ENCODE results near the gene RALGAPA1. TPM values are rescaled to one million over a fixed set of nuclear protein-coding genes. Genes with fewer than 3 reads are reported as not detected.

RALGAPA1 gene
- total and polyA plus RNA-seq, 2 of the 13 experiments (the other 11 are each of a cell fraction or from before 2014, with no cell fraction given) = 65.0 to 89.2 TPM

GRCh38 chr14:35826218-35826951 is 17.3 kb upstream of the RALGAPA1 start, which contains the start of gene BRMS1L (continued):
- TF ChIP-seq HMGXB3 (CRISPR knock-in tag; IDR thresholded peaks at IDR 0.05; ENCODE audit: borderline replicate concordance) (peak; percentile 98), ZNF646 (CRISPR knock-in tag; IDR thresholded peaks at IDR 0.05) (no peak; the same call in 1 of the 2 replicates), ARNT2 (CRISPR knock-in tag; IDR thresholded peaks at IDR 0.05; ENCODE audit: low read depth) (peak; percentile 99), HDAC2 (CRISPR knock-in tag; IDR thresholded peaks at IDR 0.05) (peak; percentile 86), ZNF704 (CRISPR knock-in tag; IDR thresholded peaks at IDR 0.05; ENCODE audit: borderline replicate concordance) (peak; percentile 99), ZNF7 (CRISPR knock-in tag; IDR thresholded peaks at IDR 0.05) (0 out of 2 replicates have a peak, but pooled peaks have one; percentile 59), HNF4G (IDR thresholded peaks at IDR 0.05; ENCODE audit: borderline replicate concordance, low read depth, low read length) (0 out of 2 replicates have a peak, but pooled peaks have one; percentile 49), HNF4G (CRISPR knock-in tag; IDR thresholded peaks at IDR 0.05; ENCODE audit: borderline replicate concordance, low read depth) (peak; percentile 96), MLLT10 (CRISPR knock-in tag; IDR thresholded peaks at IDR 0.05) (no peak), ZFP36L1 (CRISPR knock-in tag; IDR thresholded peaks at IDR 0.05) (peak; percentile 96), YEATS4 (CRISPR knock-in tag; IDR thresholded peaks at IDR 0.05; ENCODE audit: borderline replicate concordance) (peak; percentile 100), EHMT2 (IDR thresholded peaks at IDR 0.05; ENCODE audit: borderline replicate concordance, low read depth, low read length) (no peak; the same call in 1 of the 2 replicates), NCOA1 (CRISPR knock-in tag; IDR thresholded peaks at IDR 0.05) (peak; percentile 99), ZNF713 (CRISPR knock-in tag; IDR thresholded peaks at IDR 0.05) (peak; percentile 100), ZBTB34 (CRISPR knock-in tag; IDR thresholded peaks at IDR 0.05) (peak; percentile 58; the same call in 1 of the 2 replicates)
